ENCODE measurements around the gene C1orf115.
"Not testable (repeated sequence)": the region's sequence is repeated elsewhere in the genome, so short reads cannot be mapped to it uniquely, and the experiment has no call there.

The C1orf115 gene

DNA sequence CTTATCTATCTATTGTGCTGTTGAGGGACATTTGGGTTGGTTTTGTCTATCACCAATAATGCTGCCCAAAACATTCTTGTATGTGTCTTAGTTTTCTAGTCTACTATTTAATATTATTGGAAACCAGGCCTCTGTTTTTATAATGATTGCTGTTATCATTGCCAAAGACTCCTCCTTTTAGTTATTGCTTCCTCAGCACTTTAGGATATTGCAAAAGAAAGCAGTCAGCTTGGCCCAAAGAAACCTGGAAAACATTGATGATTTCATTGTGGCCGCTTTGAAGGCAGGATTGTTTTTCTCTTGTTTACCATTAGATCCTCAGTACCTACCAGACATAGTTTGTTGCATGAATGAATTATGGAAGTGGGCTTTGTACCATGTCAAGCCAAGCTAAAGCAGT lies 37.4 kb downstream of the C1orf115 start:
- no peak for TF ChIP-seq Cebpa-rat (IDR thresholded peaks at IDR 0.05)

GRCh38 chr1:220730486-220730885 lies 40.3 kb downstream of the C1orf115 start:
- Histone ChIP-seq H3K9ac (no peak overlapping the region), H3K36me3 (no peaks in the 10 kb centered on the region), H3K4me3 (no peak overlapping the region), H3K4me2 (no peak overlapping the region), H3K27me3 (no peaks in the 10 kb centered on the region), H3K27ac (no peak overlapping the region), H3K4me1 (peaks cover 6 to 18% (median 14%) of the 10 kb centered on the region in 10 experiments; a peak in 19 of 20 replicates), H4K20me1 (no peaks in the 10 kb centered on the region), H3K9me3 (replicated peaks in 1 of 11) (peaks cover 0 to 3% (median 0%) of the 10 kb centered on the region in 11 experiments; a peak in 1 of 22 replicates)
- no peak for TF ChIP-seq Cebpa-rat (IDR thresholded peaks at IDR 0.05)

More for the DNA sequence above, 37.4 kb downstream of the C1orf115 start:
- Histone ChIP-seq H3K36me3 (no peaks in the 10 kb centered on the region), H3K4me2 (no peak overlapping the region), H3K4me3 (no peak overlapping the region), H3K27me3 (no peaks in the 10 kb centered on the region), H3K9me3 (replicated peaks in 1 of 11) (peaks cover 0 to 3% (median 0%) of the 10 kb centered on the region in 11 experiments; a peak in 1 of 22 replicates), H4K20me1 (no peaks in the 10 kb centered on the region), H3K4me1 (peaks cover 0 to 6% (median 3%) of the 10 kb centered on the region in 10 experiments; a peak in 18 of 20 replicates), H3K27ac (no peak overlapping the region), H3K9ac (no peak overlapping the region)

DNA sequence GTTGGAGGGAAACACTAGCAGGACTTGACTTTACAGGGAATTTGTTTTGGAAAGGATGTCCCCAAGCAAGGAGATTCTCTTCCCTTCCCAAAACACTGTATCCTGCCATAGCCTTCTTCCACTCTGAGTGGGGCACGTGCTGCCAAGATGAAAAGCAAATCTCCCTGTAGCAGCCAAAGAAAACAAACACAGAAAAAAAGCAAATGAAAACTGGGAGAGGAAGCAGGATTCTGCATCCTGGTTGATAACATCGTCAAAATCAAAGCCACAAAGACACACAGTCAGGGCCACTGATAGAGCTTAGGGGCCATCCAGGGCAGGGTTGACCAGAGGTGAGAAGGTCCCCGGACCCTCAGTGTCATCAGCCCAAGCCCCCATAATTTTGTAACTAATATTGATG lies 42.0 kb downstream of the C1orf115 start:
- no peak overlapping the region for H3K9ac ChIP-seq
- H4K20me1 ChIP-seq: no peaks in the 10 kb centered on the region
- H3K27me3 ChIP-seq: no peaks in the 10 kb centered on the region
- peak overlapping the region in 9 of 11 experiments; percentile 50 to 70 (median 64); a peak in 12 of 22 replicates for H3K27ac ChIP-seq
- H3K9me3 ChIP-seq (replicated peaks in 1 of 11): no peaks in the 10 kb centered on the region; a peak in 1 of 22 replicates
- H3K36me3 ChIP-seq: no peaks in the 10 kb centered on the region
- H3K4me3 ChIP-seq: no peak overlapping the region
- TF ChIP-seq Cebpa-rat (IDR thresholded peaks at IDR 0.05): no peak
- H3K4me1 ChIP-seq: peaks cover 6 to 18% (median 14%) of the 10 kb centered on the region in 10 experiments; a peak in 19 of 20 replicates
- peak overlapping the region in 8 of 11 experiments; percentile 14 to 78 (median 66); a peak in 12 of 22 replicates for H3K4me2 ChIP-seq

- Histone ChIP-seq H3K27me3 (no peaks in the 10 kb centered on the region), H4K20me1 (no peaks in the 10 kb centered on the region), H3K4me2 (peak overlapping the region; percentile 3 to 78 (median 59)), H3K27ac (peak overlapping the region in 10 of 11 experiments; percentile 49 to 70 (median 62); a peak in 17 of 22 replicates), H3K9ac (peak overlapping the region in 1 of 11 experiments; percentile 5; a peak in 3 of 22 replicates), H3K9me3 (replicated peaks in 1 of 11) (no peaks in the 10 kb centered on the region; a peak in 1 of 22 replicates), H3K4me1 (peaks cover 6 to 18% (median 14%) of the 10 kb centered on the region in 10 experiments; a peak in 19 of 20 replicates), H3K36me3 (no peaks in the 10 kb centered on the region), H3K4me3 (peak overlapping the region in 2 of 10 experiments; percentile 11 to 26; a peak in 1 of 20 replicates)
- TF ChIP-seq Cebpa-rat (IDR thresholded peaks at IDR 0.05): no peak
Measured at GRCh38 chr1:220732621-220733020, 42.5 kb downstream of the C1orf115 start.

DNA sequence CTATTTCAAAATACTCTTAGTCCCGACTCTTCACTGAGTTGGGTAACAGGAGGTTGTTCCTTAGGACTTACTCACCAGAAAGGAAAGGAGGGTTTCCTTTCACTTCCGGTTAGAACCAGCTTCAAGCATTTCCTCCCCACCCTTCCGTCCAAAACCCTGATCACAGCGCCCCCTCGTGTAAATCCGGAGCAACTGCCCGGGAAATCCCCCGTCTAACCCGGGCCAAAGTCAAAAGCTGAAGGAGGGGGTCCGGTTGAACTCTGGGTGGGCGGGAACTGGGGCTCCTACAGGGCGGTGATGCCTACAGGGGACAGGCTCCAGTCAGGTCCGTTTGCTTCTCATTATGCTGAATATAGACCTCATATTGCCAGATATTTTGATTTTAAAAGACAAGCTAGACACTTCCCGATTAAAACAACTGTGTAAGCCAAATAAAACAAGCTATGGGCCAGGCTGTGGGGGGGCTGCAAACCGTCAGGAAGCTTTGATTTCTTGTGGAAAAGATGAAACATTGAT lies 43.0 kb downstream of the C1orf115 start:
- no peaks in the 10 kb centered on the region for H3K27me3 ChIP-seq
- H3K36me3 ChIP-seq: no peaks in the 10 kb centered on the region
- H4K20me1 ChIP-seq: no peaks in the 10 kb centered on the region
- H3K4me3 ChIP-seq: peak overlapping the region in 1 of 10 experiments; percentile 11; a peak in 1 of 20 replicates
- no peak for TF ChIP-seq Cebpa-rat (IDR thresholded peaks at IDR 0.05)
- H3K9me3 ChIP-seq (replicated peaks in 1 of 11): no peaks in the 10 kb centered on the region; a peak in 1 of 22 replicates
- H3K27ac ChIP-seq: peak overlapping the region in 9 of 11 experiments; percentile 49 to 70 (median 64); a peak in 17 of 22 replicates
- peak overlapping the region; percentile 3 to 78 (median 59) for H3K4me2 ChIP-seq
- H3K9ac ChIP-seq: peak overlapping the region in 4 of 11 experiments; percentile 36 to 53 (median 45); a peak in 6 of 22 replicates
- peaks cover 6 to 18% (median 14%) of the 10 kb centered on the region in 10 experiments; a peak in 19 of 20 replicates for H3K4me1 ChIP-seq

DNA sequence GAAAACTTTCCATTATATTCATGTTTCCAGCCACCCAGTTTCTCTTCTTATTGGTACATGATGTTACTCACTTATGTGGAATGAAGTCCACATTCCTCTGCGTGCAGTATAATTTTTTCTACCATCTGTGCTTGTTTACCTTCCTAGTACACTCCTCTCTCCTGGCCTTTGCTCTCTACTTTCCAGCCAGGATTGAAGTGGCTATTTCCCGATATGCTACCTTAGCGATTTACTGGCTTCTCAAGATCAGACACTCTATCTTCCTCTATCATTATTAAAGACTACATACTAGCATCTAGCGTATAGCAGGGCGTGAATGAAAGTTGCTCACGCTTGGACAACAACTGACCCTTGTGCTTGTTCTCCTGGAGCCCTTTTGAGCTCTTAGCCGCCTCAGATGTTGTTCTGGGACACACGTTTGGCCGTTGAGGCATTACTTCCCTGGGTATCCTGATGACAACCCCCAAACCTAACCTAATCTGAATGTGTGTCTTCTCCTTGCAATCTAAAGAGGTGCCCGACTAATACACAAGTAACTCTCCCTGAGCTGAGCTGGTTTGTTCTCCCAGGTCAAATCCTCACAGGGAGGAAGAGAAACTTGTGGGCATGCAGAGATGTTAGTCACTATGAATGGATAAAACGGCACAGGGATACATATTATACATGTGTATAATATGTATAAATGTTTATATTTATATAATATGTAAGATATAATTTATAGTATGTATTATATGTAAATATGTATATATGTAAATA lies 44.6 kb downstream of the C1orf115 start:
- Histone ChIP-seq H3K4me2 (no peak overlapping the region), H3K4me1 (peaks cover 6 to 18% (median 14%) of the 10 kb centered on the region in 10 experiments; a peak in 19 of 20 replicates), H3K27me3 (no peaks in the 10 kb centered on the region), H4K20me1 (no peaks in the 10 kb centered on the region), H3K9me3 (replicated peaks in 1 of 11) (no peaks in the 10 kb centered on the region; a peak in 1 of 22 replicates), H3K9ac (no peak overlapping the region), H3K27ac (no peak overlapping the region), H3K4me3 (no peak overlapping the region), H3K36me3 (no peaks in the 10 kb centered on the region)
- TF ChIP-seq Cebpa-rat (IDR thresholded peaks at IDR 0.05): no peak

- H3K4me1 ChIP-seq: peaks cover 6 to 18% (median 14%) of the 10 kb centered on the region in 10 experiments; a peak in 19 of 20 replicates
- H3K4me2 ChIP-seq; H3K9me3 ChIP-seq (replicated peaks in 1 of 11); H3K36me3 ChIP-seq; H3K27me3 ChIP-seq; H3K9ac ChIP-seq; H3K4me3 ChIP-seq; H4K20me1 ChIP-seq; H3K27ac ChIP-seq: not testable (repeated sequence)
Measured at GRCh38 chr1:220736283-220736682, 46.1 kb downstream of the C1orf115 start.

DNA sequence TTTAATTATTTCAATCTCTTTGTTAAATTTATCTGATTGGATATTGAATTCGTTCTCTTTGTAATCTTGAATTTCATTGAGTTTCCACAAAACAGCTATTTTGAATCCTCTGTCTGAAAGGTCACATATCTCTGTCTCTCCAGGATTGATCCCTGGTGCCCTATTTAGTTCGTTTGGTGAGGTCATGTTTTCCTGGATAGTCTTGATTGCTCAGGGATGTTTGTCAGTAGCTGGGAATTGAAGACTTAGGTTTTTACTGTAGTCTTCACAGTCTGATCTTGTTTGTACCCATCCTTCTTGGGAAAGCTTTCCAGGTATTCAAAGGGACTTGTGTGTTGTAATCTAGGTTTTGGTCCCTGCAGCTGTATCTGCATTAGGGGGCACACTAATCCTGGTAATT lies 51.2 kb downstream of the C1orf115 start:
- H3K4me3 ChIP-seq: no peak overlapping the region
- H3K4me1 ChIP-seq: no peaks in the 10 kb centered on the region
- H3K27ac ChIP-seq: no peak overlapping the region
- no peak overlapping the region for H3K4me2 ChIP-seq
- H3K27me3 ChIP-seq: peaks cover 0 to under 1% (median 0%) of the 10 kb centered on the region in 11 experiments; a peak in 2 of 22 replicates
- H3K36me3 ChIP-seq: no peaks in the 10 kb centered on the region
- H3K9ac ChIP-seq: no peak overlapping the region
- no peaks in the 10 kb centered on the region for H4K20me1 ChIP-seq
- TF ChIP-seq Cebpa-rat (IDR thresholded peaks at IDR 0.05): no peak
- H3K9me3 ChIP-seq (replicated peaks in 1 of 11): no peaks in the 10 kb centered on the region

DNA sequence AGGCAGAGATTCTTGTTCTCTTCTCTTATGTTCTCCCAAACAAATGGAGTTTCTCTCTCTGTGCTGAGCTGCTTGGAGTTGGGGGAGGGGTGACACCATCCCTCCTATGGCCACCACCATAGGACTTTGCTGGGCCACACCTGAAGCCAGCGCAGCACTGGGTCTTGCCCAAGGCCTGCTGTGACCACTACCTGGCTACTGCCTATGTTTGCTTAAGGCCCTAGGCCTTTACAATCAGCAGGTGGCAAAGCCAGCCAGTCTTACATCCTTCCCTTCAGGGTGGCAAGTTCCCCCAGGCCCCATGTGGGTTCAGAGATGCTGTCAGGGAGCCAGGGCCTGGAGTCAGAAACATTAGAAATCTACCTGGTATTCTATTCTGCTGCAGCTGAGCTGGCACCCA lies 51.7 kb downstream of the C1orf115 start:
- no peak overlapping the region for H3K9ac ChIP-seq
- H4K20me1 ChIP-seq: no peaks in the 10 kb centered on the region
- no peak overlapping the region for H3K27ac ChIP-seq
- H3K4me1 ChIP-seq: no peaks in the 10 kb centered on the region
- no peak overlapping the region for H3K4me3 ChIP-seq
- H3K36me3 ChIP-seq: no peaks in the 10 kb centered on the region
- no peak overlapping the region for H3K4me2 ChIP-seq
- TF ChIP-seq Cebpa-rat (IDR thresholded peaks at IDR 0.05): no peak
- H3K27me3 ChIP-seq: peaks cover 0 to 6% (median 3%) of the 10 kb centered on the region in 11 experiments; a peak in 14 of 22 replicates
- H3K9me3 ChIP-seq (replicated peaks in 1 of 11): no peaks in the 10 kb centered on the region

Data from BLaER1 treated with 17β-estradiol and CSF1 and Interleukin-3, amounts not matched to agents 10 nM and 100 nM (cell line).